ENCODE results near the gene CREB5.

DNA sequence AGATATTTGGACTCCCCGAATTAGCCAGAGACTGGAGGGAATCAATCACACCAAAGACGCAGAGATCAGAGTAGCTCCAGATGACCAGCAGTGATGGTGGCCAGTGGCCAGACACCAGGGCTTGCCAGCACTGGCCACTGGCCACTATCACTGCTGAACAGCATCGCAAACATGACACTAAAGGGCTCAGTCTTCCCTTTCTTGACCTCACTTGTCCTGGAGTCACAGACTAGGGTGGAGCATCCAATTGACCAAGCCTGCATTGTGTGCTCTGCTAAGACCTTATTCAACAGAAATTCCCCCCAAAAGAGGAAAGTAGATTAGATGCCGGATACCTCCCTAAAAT, 234.7 kb downstream of the CREB5 start:
- no peak for TF ChIP-seq GATA2 (IDR thresholded peaks at IDR 0.05; ENCODE audit: low read depth, low read length)
- no peak for TF ChIP-seq GATA3 (IDR thresholded peaks at IDR 0.05; ENCODE audit: low read depth, low read length)

Data from SH-SY5Y (cell line).